Ectodermal cell (in vitro differentiated cells): ENCODE results near the gene MYH11.
"Not testable (repeated sequence)": the region's sequence is repeated elsewhere in the genome, so short reads cannot be mapped to it uniquely, and the experiment has no call there.

ENCODE experiments used
- H3K27ac ChIP-seq: 2 replicates; pipeline ENCODE4 v1.7.0; 2013; ENCODE audit warnings: mild to moderate bottlenecking, low read depth, low read length; ENCODE audit not compliant: insufficient read depth, poor library complexity, severe bottlenecking
- H3K27me3 ChIP-seq: 2 replicates; pipeline ENCODE4 v1.7.0; 2013; ENCODE audit warnings: mild to moderate bottlenecking, low read length; ENCODE audit not compliant: insufficient read depth, control insufficient read depth, poor library complexity, severe bottlenecking
- H3K36me3 ChIP-seq: one replicate; pipeline ENCODE4 v1.7.0; 2013; ENCODE audit warnings: low read length; ENCODE audit not compliant: control insufficient read depth, insufficient read depth
- H3K4me1 ChIP-seq: one replicate; pipeline ENCODE4 v1.7.0; 2013; ENCODE audit warnings: low read length; ENCODE audit not compliant: control insufficient read depth, insufficient read depth
- H3K4me3 ChIP-seq: 2 replicates; pipeline ENCODE4 v1.7.0; 2013; ENCODE audit warnings: low read depth, low read length, control low read depth; ENCODE audit not compliant: insufficient read depth
- H3K9me3 ChIP-seq: 2 replicates; pipeline ENCODE4 v1.7.0; 2013; ENCODE audit warnings: mild to moderate bottlenecking, low read length, moderate library complexity; ENCODE audit not compliant: control insufficient read depth
- WGBS, 2 experiments: methylation state at CpG; one replicate each; pipeline ENCODE4 v1.1.7; 2013; ENCODE audit warnings: missing lambda C conversion rate in 2 of 2; 5-methylcytosine and 5-hydroxymethylcytosine counted together

The MYH11 gene

GRCh38 chr16:15798671-15799070 lies 58.2 kb downstream of the MYH11 start:
- Histone ChIP-seq H3K4me3 (no peak overlapping the region), H3K27ac (no peak overlapping the region), H3K9me3 (no peaks in the 10 kb centered on the region), H3K4me1 (no peaks in the 10 kb centered on the region), H3K27me3 (no peaks in the 10 kb centered on the region), H3K36me3 (no peaks in the 10 kb centered on the region)
- 87 to 89% methylated on average over 4 to 5 of the region's 5 CpGs for WGBS, 2 experiments

- H3K27me3 ChIP-seq: no peaks in the 10 kb centered on the region
- H3K4me1 ChIP-seq: no peaks in the 10 kb centered on the region
- H3K4me3 ChIP-seq: no peak overlapping the region
- H3K36me3 ChIP-seq: no peaks in the 10 kb centered on the region
- no peaks in the 10 kb centered on the region for H3K9me3 ChIP-seq
- no peak overlapping the region for H3K27ac ChIP-seq
Measured at GRCh38 chr16:15796885-15797284, 59.9 kb downstream of the MYH11 start.

GRCh38 chr16:15795615-15796014 lies 61.2 kb downstream of the MYH11 start:
- Histone ChIP-seq H3K27me3 (no peaks in the 10 kb centered on the region), H3K36me3 (no peaks in the 10 kb centered on the region)

GRCh38 chr16:15792563-15792971 lies 64.3 kb downstream of the MYH11 start:
- no peaks in the 10 kb centered on the region for H3K9me3 ChIP-seq
- H3K4me3 ChIP-seq: no peak overlapping the region
- WGBS, 2 experiments: 92 to 95% methylated on average over 4 to 5 of the region's 5 CpGs
- H3K36me3 ChIP-seq: no peaks in the 10 kb centered on the region
- no peak overlapping the region for H3K27ac ChIP-seq
- no peaks in the 10 kb centered on the region for H3K27me3 ChIP-seq
- H3K4me1 ChIP-seq: no peaks in the 10 kb centered on the region

More at GRCh38 chr16:15795615-15796014, 61.2 kb downstream of the MYH11 start:
- Histone ChIP-seq H3K4me3 (no peak overlapping the region), H3K27ac (no peak overlapping the region), H3K4me1 (no peaks in the 10 kb centered on the region), H3K9me3 (no peaks in the 10 kb centered on the region)
- 100% methylated on average over 1 of the region's 1 CpG for WGBS, 2 experiments

- H3K27me3 ChIP-seq: no peaks in the 10 kb centered on the region
- no peaks in the 10 kb centered on the region for H3K9me3 ChIP-seq
- 91 to 92% methylated on average over 4 of the region's 4 CpGs for WGBS, 2 experiments
- no peaks in the 10 kb centered on the region for H3K36me3 ChIP-seq
- H3K27ac ChIP-seq: no peak overlapping the region
- no peaks in the 10 kb centered on the region for H3K4me1 ChIP-seq
- H3K4me3 ChIP-seq: no peak overlapping the region
Measured at GRCh38 chr16:15790458-15790857, 66.4 kb downstream of the MYH11 start.

GRCh38 chr16:15789816-15790215 lies 67.0 kb downstream of the MYH11 start:
- H3K4me3 ChIP-seq, H3K27me3 ChIP-seq, H3K27ac ChIP-seq, H3K4me1 ChIP-seq, H3K9me3 ChIP-seq, H3K36me3 ChIP-seq: not testable (repeated sequence)
- 84 to 86% methylated on average over 5 of the region's 5 CpGs for WGBS, 2 experiments

GRCh38 chr16:15788846-15789239 lies 68.0 kb downstream of the MYH11 start:
- H3K27me3 ChIP-seq: no peaks in the 10 kb centered on the region
- WGBS, 2 experiments: 61 to 86% methylated on average over 1 to 2 of the region's 2 CpGs
- no peaks in the 10 kb centered on the region for H3K4me1 ChIP-seq
- H3K9me3 ChIP-seq: no peaks in the 10 kb centered on the region
- H3K27ac ChIP-seq: no peak overlapping the region
- H3K4me3 ChIP-seq: no peak overlapping the region
- no peaks in the 10 kb centered on the region for H3K36me3 ChIP-seq

- Histone ChIP-seq H3K27me3 (no peaks in the 10 kb centered on the region), H3K4me3 (no peak overlapping the region), H3K9me3 (no peaks in the 10 kb centered on the region), H3K4me1 (no peaks in the 10 kb centered on the region), H3K27ac (no peak overlapping the region), H3K36me3 (no peaks in the 10 kb centered on the region)
- WGBS, 2 experiments: 94 to 95% methylated on average over 11 of the region's 11 CpGs
Measured at GRCh38 chr16:15786501-15786900, 70.3 kb downstream of the MYH11 start.

- Histone ChIP-seq H3K27ac (no peak overlapping the region), H3K4me3 (no peak overlapping the region), H3K36me3 (no peaks in the 10 kb centered on the region), H3K9me3 (no peaks in the 10 kb centered on the region), H3K27me3 (no peaks in the 10 kb centered on the region), H3K4me1 (no peaks in the 10 kb centered on the region)
- WGBS, 2 experiments: 86 to 90% methylated on average over 14 of the region's 14 CpGs
Measured at GRCh38 chr16:15785386-15786059, 71.3 kb downstream of the MYH11 start.

GRCh38 chr16:15783985-15784384 lies 72.8 kb downstream of the MYH11 start:
- Histone ChIP-seq H3K4me3 (no peak overlapping the region), H3K27ac (no peak overlapping the region), H3K27me3 (no peaks in the 10 kb centered on the region), H3K9me3 (no peaks in the 10 kb centered on the region), H3K4me1 (no peaks in the 10 kb centered on the region), H3K36me3 (no peaks in the 10 kb centered on the region)
- 96 to 97% methylated on average over 10 of the region's 10 CpGs for WGBS, 2 experiments
